ENCODE measurements around the gene PRDM16.

PRDM16 gene

GRCh38 chr1:3183813-3184212 is 114.8 kb downstream of the PRDM16 start:
- ATAC-seq (ENCODE audit: insufficient read depth, low read depth) = no peak
- Histone ChIP-seq H3K9ac (ENCODE audit: low read depth, low read length) (no peak overlapping the region), H3K4me1 (ENCODE audit: insufficient read depth, low read length) (no peaks in the 10 kb centered on the region), H3K27me3 (ENCODE audit: insufficient read depth, low read length, poor library complexity) (no peaks in the 10 kb centered on the region), H3K9me3 (ENCODE audit: insufficient read depth, low read length, severe bottlenecking) (peaks cover 16% of the 10 kb centered on the region), H3K4me3 (ENCODE audit: low read depth in 1 of 2, low read length in 2 of 2) (no peak overlapping the region), H3K27ac (ENCODE audit: low read length) (no peak overlapping the region), H4K20me1 (ENCODE audit: insufficient read depth, low read length) (no peaks in the 10 kb centered on the region; the same call in 1 of the 2 replicates), H3K36me3 (ENCODE audit: insufficient read depth, low read length) (no peaks in the 10 kb centered on the region), H3K79me2 (ENCODE audit: insufficient read depth, low read length) (no peaks in the 10 kb centered on the region), H2AFZ (ENCODE audit: low read depth, low read length) (no peak overlapping the region), H3K4me2 (ENCODE audit: insufficient read depth, low read length) (no peak overlapping the region)
- TF ChIP-seq EZH2 (IDR thresholded peaks at IDR 0.05; ENCODE audit: borderline replicate concordance, low read depth, low read length, severe bottlenecking) (no peak), CTCF (IDR thresholded peaks at IDR 0.05; ENCODE audit: borderline replicate concordance, extremely low read depth, low read length, poor library complexity, severe bottlenecking) (no peak)
- DNase-seq = no peak

- Histone ChIP-seq H3K4me1 (ENCODE audit: insufficient read depth, low read length) (no peaks in the 10 kb centered on the region), H3K9me3 (ENCODE audit: insufficient read depth, low read length, severe bottlenecking) (peaks cover 16% of the 10 kb centered on the region), H3K27me3 (ENCODE audit: insufficient read depth, low read length, poor library complexity) (no peaks in the 10 kb centered on the region), H3K36me3 (ENCODE audit: insufficient read depth, low read length) (no peaks in the 10 kb centered on the region), H3K4me2 (ENCODE audit: insufficient read depth, low read length) (no peak overlapping the region), H3K27ac (ENCODE audit: low read length) (no peak overlapping the region), H3K9ac (ENCODE audit: low read depth, low read length) (no peak overlapping the region), H2AFZ (ENCODE audit: low read depth, low read length) (no peak overlapping the region), H3K4me3 (ENCODE audit: low read depth in 1 of 2, low read length in 2 of 2) (no peak overlapping the region), H3K79me2 (ENCODE audit: insufficient read depth, low read length) (no peaks in the 10 kb centered on the region), H4K20me1 (ENCODE audit: insufficient read depth, low read length) (no peaks in the 10 kb centered on the region; the same call in 1 of the 2 replicates)
- no peak for TF ChIP-seq EZH2 (IDR thresholded peaks at IDR 0.05; ENCODE audit: borderline replicate concordance, low read depth, low read length, severe bottlenecking)
- TF ChIP-seq CTCF (IDR thresholded peaks at IDR 0.05; ENCODE audit: borderline replicate concordance, extremely low read depth, low read length, poor library complexity, severe bottlenecking) = no peak
- DNase-seq = no peak
- ATAC-seq (ENCODE audit: insufficient read depth, low read depth) = no peak
These were observed 115.7 kb downstream of the PRDM16 start for GRCh38 chr1:3184666-3185065.

- H3K27ac ChIP-seq (ENCODE audit: low read length) = no peak overlapping the region
- H3K36me3 ChIP-seq (ENCODE audit: insufficient read depth, low read length) = no peaks in the 10 kb centered on the region
- DNase-seq (no peak), ATAC-seq (ENCODE audit: insufficient read depth, low read depth) (no peak)
- H3K4me1 ChIP-seq (ENCODE audit: insufficient read depth, low read length) = no peaks in the 10 kb centered on the region
- H3K9me3 ChIP-seq (ENCODE audit: insufficient read depth, low read length, severe bottlenecking) = peaks cover 13% of the 10 kb centered on the region
- TF ChIP-seq EZH2 (IDR thresholded peaks at IDR 0.05; ENCODE audit: borderline replicate concordance, low read depth, low read length, severe bottlenecking) (no peak), CTCF (IDR thresholded peaks at IDR 0.05; ENCODE audit: borderline replicate concordance, extremely low read depth, low read length, poor library complexity, severe bottlenecking) (no peak)
- no peaks in the 10 kb centered on the region; the same call in 1 of the 2 replicates for H4K20me1 ChIP-seq (ENCODE audit: insufficient read depth, low read length)
- H2AFZ ChIP-seq (ENCODE audit: low read depth, low read length) = no peak overlapping the region
- no peak overlapping the region for H3K4me3 ChIP-seq (ENCODE audit: low read depth in 1 of 2, low read length in 2 of 2)
- no peaks in the 10 kb centered on the region for H3K27me3 ChIP-seq (ENCODE audit: insufficient read depth, low read length, poor library complexity)
- H3K79me2 ChIP-seq (ENCODE audit: insufficient read depth, low read length) = no peaks in the 10 kb centered on the region
- H3K4me2 ChIP-seq (ENCODE audit: insufficient read depth, low read length) = no peak overlapping the region
- no peak overlapping the region for H3K9ac ChIP-seq (ENCODE audit: low read depth, low read length)
These were observed 117.0 kb downstream of the PRDM16 start for GRCh38 chr1:3185896-3186525.
